Cardiac muscle cell (in vitro differentiated cells and primary cell): Measurements from ENCODE around the gene BAIAP2L1. TPM values are rescaled to one million over a fixed set of nuclear protein-coding genes. Genes with fewer than 3 reads are reported as not detected.
A peak's percentile ranks its signal among the peaks of the same experiment; 100 is the strongest.
"Not testable (repeated sequence)": the region's sequence is repeated elsewhere in the genome, so short reads cannot be mapped to it uniquely, and the experiment has no call there.

Experiments
- DNase-seq, 2 donors: peaks; one replicate each; pipeline versions ENCODE4 v3.0.0 to v3.0.0-alpha.2; 2010 to 2017; ENCODE audit warnings: low read depth in 1 of 2, low spot score in 1 of 2
- H3K27ac ChIP-seq: fragments of 200-600 bp; sonication (generic); 2 replicates; pipeline ENCODE4 v1.5.1; 2016
- H3K27me3 ChIP-seq: fragments of 200-600 bp; sonication (generic); 2 replicates; pipeline ENCODE4 v1.6.0; 2016; ENCODE audit warnings: control low read depth
- H3K36me3 ChIP-seq: fragments of 200-600 bp; sonication (generic); 2 replicates; pipeline ENCODE4 v1.5.1; 2016; ENCODE audit warnings: control low read depth
- H3K4me1 ChIP-seq: fragments of 200-600 bp; sonication (generic); 2 replicates; pipeline ENCODE4 v1.8.1; 2017; ENCODE audit warnings: low read depth, mild to moderate bottlenecking, mixed run types
- H3K4me3 ChIP-seq: fragments of 200-600 bp; sonication (generic); 2 replicates; pipeline ENCODE4 v1.5.1; 2016; ENCODE audit warnings: mild to moderate bottlenecking
- H3K9me3 ChIP-seq: fragments of 200-600 bp; sonication (generic); 2 replicates; pipeline ENCODE4 v1.5.1; 2017; ENCODE audit warnings: low read depth, mild to moderate bottlenecking, control low read depth
- polyA plus RNA-seq: library from polyadenylated mRNA; unstranded; fragments of >200 nt; fragmentation: Nextera tagmentation; extraction: Ambion mirVana; gene quantifications from 2 replicates; pipeline ENCODE4 v1.2.1, GENCODE V29; 2016
- total RNA-seq: library from RNA; depleted of rRNA; stranded (reverse); fragments of >200 nt; gene quantifications from 2 replicates; pipeline ENCODE4 v1.2.3, GENCODE V29; 2016
- TF ChIP-seq, protein P1 (sequence below): IDR thresholded peaks from 2 replicates; pipeline ENCODE4 v1.5.1; 2012; ENCODE audit warnings: low read depth, mild to moderate bottlenecking, low read length

The BAIAP2L1 gene
- total and polyA plus RNA-seq, 2 experiments from 2014 or later = 7.6 to 11.6 TPM

DNA sequence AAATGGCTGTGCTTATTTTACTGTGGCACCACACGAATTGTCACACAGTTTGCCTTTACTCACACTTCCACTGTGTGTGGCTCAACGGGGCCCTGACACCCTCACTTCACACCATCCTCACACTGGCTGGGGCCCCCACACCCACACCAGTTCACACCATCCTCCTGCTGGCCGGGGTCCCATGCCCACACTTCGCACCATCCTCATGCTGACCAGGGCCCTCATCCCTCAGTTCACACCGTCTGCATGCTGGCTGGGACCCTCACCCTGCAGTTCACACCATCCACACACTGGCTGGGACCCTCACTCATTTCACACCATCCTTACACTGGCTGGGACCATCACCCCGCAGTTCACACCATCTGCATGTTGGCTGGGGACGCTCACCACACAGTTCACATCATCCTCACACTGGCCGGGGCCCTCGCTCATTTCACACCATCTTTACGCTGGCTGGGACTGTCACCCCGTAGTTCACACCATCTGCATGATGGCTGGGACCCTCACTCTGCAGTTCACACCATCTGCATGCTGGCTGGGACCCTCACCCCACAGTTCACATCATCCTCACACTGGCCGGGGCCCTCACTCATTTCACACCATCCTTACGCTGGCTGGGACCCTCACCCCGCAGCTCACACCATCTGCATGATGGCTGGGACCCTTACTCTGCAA, 83.4 kb downstream of the BAIAP2L1 start:
- Histone ChIP-seq H3K4me3 (no peak overlapping the region), H3K4me1 (peaks cover under 1% of the 10 kb centered on the region), H3K27me3 (no peaks in the 10 kb centered on the region), H3K36me3 (no peaks in the 10 kb centered on the region), H3K27ac (no peak overlapping the region), H3K9me3 (no peaks in the 10 kb centered on the region)
- DNase-seq = no peak
- TF ChIP-seq, protein P1, sequence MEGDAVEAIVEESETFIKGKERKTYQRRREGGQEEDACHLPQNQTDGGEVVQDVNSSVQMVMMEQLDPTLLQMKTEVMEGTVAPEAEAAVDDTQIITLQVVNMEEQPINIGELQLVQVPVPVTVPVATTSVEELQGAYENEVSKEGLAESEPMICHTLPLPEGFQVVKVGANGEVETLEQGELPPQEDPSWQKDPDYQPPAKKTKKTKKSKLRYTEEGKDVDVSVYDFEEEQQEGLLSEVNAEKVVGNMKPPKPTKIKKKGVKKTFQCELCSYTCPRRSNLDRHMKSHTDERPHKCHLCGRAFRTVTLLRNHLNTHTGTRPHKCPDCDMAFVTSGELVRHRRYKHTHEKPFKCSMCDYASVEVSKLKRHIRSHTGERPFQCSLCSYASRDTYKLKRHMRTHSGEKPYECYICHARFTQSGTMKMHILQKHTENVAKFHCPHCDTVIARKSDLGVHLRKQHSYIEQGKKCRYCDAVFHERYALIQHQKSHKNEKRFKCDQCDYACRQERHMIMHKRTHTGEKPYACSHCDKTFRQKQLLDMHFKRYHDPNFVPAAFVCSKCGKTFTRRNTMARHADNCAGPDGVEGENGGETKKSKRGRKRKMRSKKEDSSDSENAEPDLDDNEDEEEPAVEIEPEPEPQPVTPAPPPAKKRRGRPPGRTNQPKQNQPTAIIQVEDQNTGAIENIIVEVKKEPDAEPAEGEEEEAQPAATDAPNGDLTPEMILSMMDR = no peak

DNA sequence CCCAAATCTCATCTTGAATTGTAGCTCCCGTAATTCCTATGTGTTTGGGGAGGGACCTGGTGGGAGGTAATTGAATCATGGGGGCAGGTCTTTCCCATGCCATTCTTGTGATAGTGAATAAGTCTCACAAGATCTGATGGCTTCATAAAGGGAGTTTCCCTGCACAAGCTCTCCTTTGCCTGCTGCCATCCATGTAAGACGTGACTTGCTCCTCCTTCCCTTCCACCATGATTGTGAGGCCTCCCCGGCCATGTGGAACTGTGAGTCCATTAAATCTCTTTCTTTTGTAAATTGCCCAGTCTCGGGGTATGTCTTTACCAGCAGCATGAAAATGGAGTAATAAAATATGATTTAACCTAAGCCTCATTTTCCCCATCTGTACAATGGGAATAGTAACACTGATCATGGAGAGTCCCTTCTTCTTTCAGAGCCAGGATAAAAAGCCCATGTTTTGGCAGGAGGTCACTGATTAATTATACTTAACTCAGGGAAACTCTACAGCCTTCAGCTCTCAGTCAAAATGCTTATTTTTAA, 84.8 kb downstream of the BAIAP2L1 start:
- H3K4me3 ChIP-seq, H3K36me3 ChIP-seq, DNase-seq, H3K9me3 ChIP-seq, H3K27me3 ChIP-seq, H3K27ac ChIP-seq, H3K4me1 ChIP-seq: not testable (repeated sequence)

DNA sequence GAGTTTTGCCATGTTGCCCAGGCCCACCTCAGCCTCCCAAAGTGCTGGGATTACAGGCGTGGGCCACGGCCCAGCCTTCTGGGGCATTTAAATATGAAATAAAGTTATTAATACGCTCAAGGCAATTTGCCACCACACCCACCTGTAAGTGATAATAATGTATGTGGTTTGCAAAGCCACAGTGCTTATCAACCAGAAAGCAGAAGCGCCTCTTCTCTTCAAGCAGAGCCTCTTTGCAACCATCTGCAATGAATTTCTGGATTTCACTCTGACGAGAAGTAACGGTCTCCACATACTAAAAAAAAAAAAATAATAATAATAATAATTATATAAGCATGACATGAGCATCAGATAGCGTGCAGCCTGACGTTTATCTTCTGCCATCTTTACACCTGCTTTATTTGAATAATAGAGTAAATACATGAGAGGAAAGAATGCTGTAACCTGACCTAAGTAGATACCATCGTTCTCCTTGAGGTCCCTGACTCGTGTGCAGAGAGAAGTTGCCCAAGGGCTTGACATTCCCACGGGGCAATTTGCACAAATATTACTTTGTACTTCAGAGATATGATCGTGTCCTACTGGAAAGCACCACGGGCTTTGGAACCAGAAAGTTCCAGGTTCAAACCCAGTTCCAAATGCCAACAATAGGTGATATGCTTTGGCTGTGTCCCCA, 85.4 kb downstream of the BAIAP2L1 start:
- Histone ChIP-seq H3K4me1 (peaks cover 6% of the 10 kb centered on the region), H3K9me3 (no peaks in the 10 kb centered on the region), H3K36me3 (no peaks in the 10 kb centered on the region), H3K27me3 (no peaks in the 10 kb centered on the region), H3K27ac (no peak overlapping the region), H3K4me3 (no peak overlapping the region)
- TF ChIP-seq, protein P1 = no peak
- DNase-seq = no peak

DNA sequence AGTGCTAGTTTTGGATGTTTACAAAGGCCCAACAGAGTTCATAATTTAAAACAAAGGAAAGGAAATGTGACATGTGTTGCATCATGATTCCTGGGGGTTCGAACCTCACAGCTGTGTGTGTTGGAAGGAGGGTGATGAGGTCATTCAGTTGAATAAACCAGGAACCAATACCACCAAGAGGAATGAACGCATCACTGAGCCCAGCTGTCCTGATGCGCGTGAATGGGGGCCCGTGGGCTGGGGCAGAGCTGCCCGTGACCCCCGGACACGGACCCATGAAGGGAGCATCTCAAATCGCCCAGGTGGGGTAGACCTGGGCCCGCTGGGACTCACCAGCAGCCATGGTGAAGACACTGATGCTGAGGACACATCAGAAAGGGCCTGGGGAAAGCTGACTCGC, 86.4 kb downstream of the BAIAP2L1 start:
- Histone ChIP-seq H3K27me3 (no peaks in the 10 kb centered on the region), H3K4me3 (no peak overlapping the region), H3K4me1 (peaks cover 6% of the 10 kb centered on the region), H3K27ac (no peak overlapping the region), H3K9me3 (no peaks in the 10 kb centered on the region), H3K36me3 (no peaks in the 10 kb centered on the region)
- TF ChIP-seq, protein P1 = no peak
- DNase-seq = peak in 1 of 2 donors; percentile 37

DNA sequence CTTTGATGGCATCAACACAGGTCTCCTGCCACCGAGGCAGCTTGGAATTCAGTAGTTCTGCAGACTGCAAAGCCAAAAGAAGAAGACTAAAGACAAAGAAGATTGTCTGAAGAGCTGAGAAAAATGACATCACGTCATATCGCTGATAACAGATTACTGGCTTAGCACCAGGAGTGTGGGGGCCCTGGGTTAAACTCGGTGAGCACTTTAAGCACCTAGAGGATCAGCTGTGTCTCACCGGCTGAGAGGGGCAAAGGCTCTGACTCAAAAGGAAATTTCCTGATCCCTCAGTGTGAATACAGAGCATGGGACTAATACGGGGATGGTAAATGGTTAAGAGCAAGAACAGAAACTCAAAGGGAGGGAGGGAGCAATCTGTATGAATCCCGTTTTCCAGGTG, 88.7 kb downstream of the BAIAP2L1 start:
- no peak overlapping the region for H3K4me3 ChIP-seq
- H3K27ac ChIP-seq = peak overlapping the region; percentile 42
- DNase-seq = no peak
- peaks cover 6% of the 10 kb centered on the region for H3K4me1 ChIP-seq
- TF ChIP-seq, protein P1 = no peak
- H3K9me3 ChIP-seq = no peaks in the 10 kb centered on the region
- H3K36me3 ChIP-seq = no peaks in the 10 kb centered on the region
- no peaks in the 10 kb centered on the region for H3K27me3 ChIP-seq

DNA sequence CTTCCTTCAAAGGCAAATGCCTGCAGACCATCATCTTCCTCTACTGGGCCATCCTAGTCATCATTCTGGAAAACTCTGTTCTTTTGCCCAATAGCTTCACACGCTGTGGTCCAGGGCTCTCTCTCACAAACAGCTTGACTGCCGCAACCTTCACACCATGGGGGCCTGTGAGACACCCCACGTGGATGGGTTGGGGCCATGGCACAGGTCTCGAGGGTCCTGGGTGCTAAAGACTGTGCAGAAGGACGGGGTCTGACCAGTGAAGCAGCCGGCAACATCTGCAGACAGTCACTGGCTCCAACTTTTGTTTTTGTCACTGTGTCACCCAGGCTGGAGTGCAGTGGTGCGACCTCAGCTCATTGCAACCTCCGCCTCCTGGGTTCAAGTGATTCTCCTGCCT, 91.3 kb downstream of the BAIAP2L1 start:
- TF ChIP-seq, protein P1 = no peak
- no peak overlapping the region for H3K4me3 ChIP-seq
- H3K9me3 ChIP-seq = no peaks in the 10 kb centered on the region
- no peak for DNase-seq
- H3K27me3 ChIP-seq = no peaks in the 10 kb centered on the region
- H3K36me3 ChIP-seq = no peaks in the 10 kb centered on the region
- peaks cover 17% of the 10 kb centered on the region for H3K4me1 ChIP-seq
- H3K27ac ChIP-seq = no peak overlapping the region
